Measurements from ENCODE around the gene COL13A1. TPM values are rescaled to one million over a fixed set of nuclear protein-coding genes. Genes with fewer than 3 reads are reported as not detected.
A peak's percentile ranks its signal among the peaks of the same experiment; 100 is the strongest.

Gene COL13A1
- total RNA-seq, 1 donor from 2014 or later = 29.2 TPM

- Mint-ChIP-seq H3K36me3 (ENCODE audit: unreplicated experiment) (no peaks in the 10 kb centered on the region), H3K27me3 (ENCODE audit: unreplicated experiment) (no peaks in the 10 kb centered on the region), H3K4me1 (ENCODE audit: unreplicated experiment) (peaks cover 27% of the 10 kb centered on the region), H3K4me3 (ENCODE audit: unreplicated experiment) (no peak overlapping the region), H3K9me3 (ENCODE audit: unreplicated experiment) (no peaks in the 10 kb centered on the region), H3K27ac (ENCODE audit: unreplicated experiment) (no peak overlapping the region)
- no peak for TF ChIP-seq CTCF (IDR thresholded peaks at IDR 0.05)
- peak; percentile 79 for DNase-seq (ENCODE audit: extremely low spot score, unreplicated experiment)
These were observed 162.4 kb downstream of the COL13A1 start for GRCh38 chr10:69963835-69964710.

GRCh38 chr10:69965086-69965485, 163.4 kb downstream of the COL13A1 start:
- Mint-ChIP-seq H3K9me3 (ENCODE audit: unreplicated experiment) (no peaks in the 10 kb centered on the region), H3K27ac (ENCODE audit: unreplicated experiment) (no peak overlapping the region), H3K27me3 (ENCODE audit: unreplicated experiment) (peaks cover 4% of the 10 kb centered on the region), H3K4me1 (ENCODE audit: unreplicated experiment) (peaks cover 27% of the 10 kb centered on the region), H3K4me3 (ENCODE audit: unreplicated experiment) (no peak overlapping the region), H3K36me3 (ENCODE audit: unreplicated experiment) (no peaks in the 10 kb centered on the region)
- TF ChIP-seq CTCF (IDR thresholded peaks at IDR 0.05) = no peak
- no peak for DNase-seq (ENCODE audit: extremely low spot score, unreplicated experiment)

- H3K27ac Mint-ChIP-seq (ENCODE audit: unreplicated experiment) = no peak overlapping the region
- no peak overlapping the region for H3K4me3 Mint-ChIP-seq (ENCODE audit: unreplicated experiment)
- no peak for TF ChIP-seq CTCF (IDR thresholded peaks at IDR 0.05)
- H3K36me3 Mint-ChIP-seq (ENCODE audit: unreplicated experiment) = no peaks in the 10 kb centered on the region
- DNase-seq (ENCODE audit: extremely low spot score, unreplicated experiment) = peak; percentile 82
- H3K4me1 Mint-ChIP-seq (ENCODE audit: unreplicated experiment) = peaks cover 24% of the 10 kb centered on the region
- no peaks in the 10 kb centered on the region for H3K9me3 Mint-ChIP-seq (ENCODE audit: unreplicated experiment)
- H3K27me3 Mint-ChIP-seq (ENCODE audit: unreplicated experiment) = peaks cover 11% of the 10 kb centered on the region
These were observed 164.4 kb downstream of the COL13A1 start for GRCh38 chr10:69965919-69966662.

GRCh38 chr10:69968830-69969229, 167.1 kb downstream of the COL13A1 start:
- H3K36me3 Mint-ChIP-seq (ENCODE audit: unreplicated experiment) = no peaks in the 10 kb centered on the region
- no peak overlapping the region for H3K27ac Mint-ChIP-seq (ENCODE audit: unreplicated experiment)
- H3K4me1 Mint-ChIP-seq (ENCODE audit: unreplicated experiment) = peaks cover 27% of the 10 kb centered on the region
- peak; percentile 46 for TF ChIP-seq CTCF (IDR thresholded peaks at IDR 0.05)
- H3K4me3 Mint-ChIP-seq (ENCODE audit: unreplicated experiment) = no peak overlapping the region
- H3K9me3 Mint-ChIP-seq (ENCODE audit: unreplicated experiment) = no peaks in the 10 kb centered on the region
- peaks cover 12% of the 10 kb centered on the region for H3K27me3 Mint-ChIP-seq (ENCODE audit: unreplicated experiment)
- no peak for DNase-seq (ENCODE audit: extremely low spot score, unreplicated experiment)

GRCh38 chr10:69969977-69970376, 168.3 kb downstream of the COL13A1 start:
- Mint-ChIP-seq H3K27me3 (ENCODE audit: unreplicated experiment) (peaks cover 12% of the 10 kb centered on the region), H3K4me3 (ENCODE audit: unreplicated experiment) (no peak overlapping the region), H3K36me3 (ENCODE audit: unreplicated experiment) (no peaks in the 10 kb centered on the region), H3K9me3 (ENCODE audit: unreplicated experiment) (no peaks in the 10 kb centered on the region), H3K4me1 (ENCODE audit: unreplicated experiment) (peaks cover 39% of the 10 kb centered on the region), H3K27ac (ENCODE audit: unreplicated experiment) (no peak overlapping the region)
- DNase-seq (ENCODE audit: extremely low spot score, unreplicated experiment) = no peak
- TF ChIP-seq CTCF (IDR thresholded peaks at IDR 0.05) = no peak

All from osteocyte (in vitro differentiated cells).